Measurements from ENCODE around the gene SPN.

DNA sequence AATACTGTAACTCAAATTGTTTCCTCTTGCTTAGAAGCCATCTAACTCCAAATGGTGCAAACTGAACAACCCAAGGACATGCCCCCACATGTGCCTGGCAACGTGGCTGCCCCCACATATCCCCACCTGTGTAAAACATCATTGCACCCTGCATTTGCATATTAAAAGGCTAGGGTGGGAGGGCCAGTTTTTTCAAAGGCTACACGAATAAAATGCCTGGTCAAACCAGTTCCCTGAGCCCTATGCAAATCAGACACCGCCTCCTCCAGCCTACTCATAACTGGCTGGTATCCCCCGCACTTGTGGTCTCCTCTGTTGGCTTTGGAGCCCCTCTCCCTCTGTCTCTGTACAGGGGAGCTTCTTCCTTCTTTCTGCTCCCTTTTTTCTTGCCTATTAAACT, 56.0 kb downstream of the SPN start:
- no peak for TF ChIP-seq CTCF (optimal IDR thresholded peaks at IDR 0.05 in 1 of 3, IDR thresholded peaks at IDR 0.05 in 1 of 3, conservative IDR thresholded peaks at IDR 0.05 in 1 of 3; ENCODE audit: extremely low read depth in 1 of 3, insufficient read depth in 2 of 3, low read length in 3 of 3)
- TF ChIP-seq EZH2 (IDR thresholded peaks at IDR 0.05; ENCODE audit: low read length) = no peak
